Measurements from ENCODE around the gene GPR137B.

The GPR137B gene

GRCh38 chr1:236133339-236133738 lies 9.0 kb upstream of the GPR137B start:
- in situ Hi-C loops (cut with MboI; ENCODE audit: low pct_unique_long_range_greater_than_20kb, low sequenced_read_pairs, unreplicated experiment), result no loop called here
- TF ChIP-seq CTCF (IDR thresholded peaks at IDR 0.05; ENCODE audit: extremely low read depth, insufficient read depth, missing control alignments), result no peak
- no peak for DNase-seq (ENCODE audit: low spot score)

- no peak for DNase-seq (ENCODE audit: low spot score)
- in situ Hi-C loops (cut with MboI; ENCODE audit: low pct_unique_long_range_greater_than_20kb, low sequenced_read_pairs, unreplicated experiment), result no loop called here
- TF ChIP-seq CTCF (IDR thresholded peaks at IDR 0.05; ENCODE audit: extremely low read depth, insufficient read depth, missing control alignments), result no peak
Observed at GRCh38 chr1:236133802-236134201, 8.5 kb upstream of the GPR137B start.

GRCh38 chr1:236137285-236137852 lies 5.0 kb upstream of the GPR137B start:
- in situ Hi-C loops (cut with MboI; ENCODE audit: low pct_unique_long_range_greater_than_20kb, low sequenced_read_pairs, unreplicated experiment), result no loop called here
- no peak for DNase-seq (ENCODE audit: low spot score)
- TF ChIP-seq CTCF (IDR thresholded peaks at IDR 0.05; ENCODE audit: extremely low read depth, insufficient read depth, missing control alignments), result peak; percentile 28

GRCh38 chr1:236139495-236139894 lies 2.8 kb upstream of the GPR137B start:
- no peak for DNase-seq (ENCODE audit: low spot score)
- no peak for TF ChIP-seq CTCF (IDR thresholded peaks at IDR 0.05; ENCODE audit: extremely low read depth, insufficient read depth, missing control alignments)
- in situ Hi-C loops (cut with MboI; ENCODE audit: low pct_unique_long_range_greater_than_20kb, low sequenced_read_pairs, unreplicated experiment), result no loop called here

GRCh38 chr1:236140705-236141446 lies 1.5 kb upstream of the GPR137B start:
- no peak for TF ChIP-seq CTCF (IDR thresholded peaks at IDR 0.05; ENCODE audit: extremely low read depth, insufficient read depth, missing control alignments)
- in situ Hi-C loops (cut with MboI; ENCODE audit: low pct_unique_long_range_greater_than_20kb, low sequenced_read_pairs, unreplicated experiment), result no loop called here
- no peak for DNase-seq (ENCODE audit: low spot score)

- peak; percentile 44 for DNase-seq (ENCODE audit: low spot score)
- no peak for TF ChIP-seq CTCF (IDR thresholded peaks at IDR 0.05; ENCODE audit: extremely low read depth, insufficient read depth, missing control alignments)
- in situ Hi-C loops (cut with MboI; ENCODE audit: low pct_unique_long_range_greater_than_20kb, low sequenced_read_pairs, unreplicated experiment), result no loop called here
Observed at GRCh38 chr1:236141447-236142252, 689 bp upstream of the GPR137B start.
